NB4 (cell line): Measurements from ENCODE around the gene DOCK6.

Experiments used
- CTCF ChIP-seq: IDR thresholded peaks from one replicate; pipeline ENCODE4 v1.5.1; 2012; ENCODE audit warnings: low read depth, low read length
- MAX ChIP-seq: IDR thresholded peaks from 2 replicates; pipeline ENCODE4 v1.6.1; 2011; ENCODE audit warnings: low read depth, low read length
- MYC ChIP-seq: IDR thresholded peaks from 2 replicates; pipeline ENCODE4 v1.6.1; 2011; ENCODE audit warnings: low read depth, low read length
- POLR2A ChIP-seq: IDR thresholded peaks from 2 replicates; pipeline ENCODE4 v1.6.1; 2011; ENCODE audit warnings: mild to moderate bottlenecking; ENCODE audit not compliant: insufficient read length; ENCODE audit errors: extremely low read depth

DNA sequence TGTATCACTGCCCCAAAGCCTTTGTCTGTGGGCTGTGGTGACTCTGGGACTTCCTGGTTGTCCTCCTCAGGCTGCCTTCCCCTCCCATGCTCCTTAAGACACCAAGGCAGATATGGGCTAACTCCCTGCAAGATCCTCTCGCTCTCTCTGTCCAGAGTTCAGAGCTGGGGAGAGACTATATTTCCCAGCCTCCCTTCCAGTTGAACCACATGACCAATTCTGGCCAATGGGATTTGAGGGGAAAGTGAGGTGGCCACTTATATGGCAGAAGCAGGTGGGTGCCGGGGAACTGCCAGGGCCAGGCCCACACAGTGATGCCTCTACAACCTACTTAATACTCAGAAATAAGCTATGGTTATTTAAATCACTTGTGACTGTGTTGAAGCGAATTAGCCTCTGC lies 39.1 kb downstream of the DOCK6 start:
- TF ChIP-seq CTCF (no peak), POLR2A (no peak), MAX (no peak), MYC (no peak)
